Measurements from ENCODE around the gene CD300E.
"Not testable (repeated sequence)": the region's sequence is repeated elsewhere in the genome, so short reads cannot be mapped to it uniquely, and the experiment has no call there.

The CD300E gene

GRCh38 chr17:74635418-74635817, 11.9 kb upstream of the CD300E start:
- TF ChIP-seq CTCF (IDR thresholded peaks at IDR 0.05; ENCODE audit: insufficient read depth, missing control alignments): no peak
- DNase-seq (ENCODE audit: insufficient read length, low spot score) (no peak), FAIRE-seq (no peak)

DNA sequence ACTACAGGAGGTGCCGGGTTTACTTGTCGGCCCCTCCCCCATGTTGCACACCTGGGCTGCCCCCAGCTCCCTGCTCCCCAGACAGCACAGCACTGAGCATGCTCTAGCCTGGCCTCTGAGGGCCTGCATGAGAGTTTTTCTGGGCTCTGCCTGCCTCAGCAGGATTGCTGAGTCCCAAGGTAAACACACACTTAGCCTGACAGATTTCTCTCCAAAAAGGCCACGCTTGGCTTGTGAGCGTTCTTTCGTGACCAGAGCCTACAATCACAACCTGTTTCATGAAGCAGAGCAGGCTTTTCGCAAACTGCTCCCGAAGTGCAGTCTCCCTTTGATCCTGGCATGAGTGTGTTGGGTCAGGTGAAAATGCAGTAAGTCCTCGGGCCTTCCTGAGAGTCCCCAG, 9.8 kb upstream of the CD300E start:
- no peak for TF ChIP-seq CTCF (IDR thresholded peaks at IDR 0.05; ENCODE audit: insufficient read depth, missing control alignments)
- DNase-seq (ENCODE audit: insufficient read length, low spot score) (no peak), FAIRE-seq (no peak)

DNA sequence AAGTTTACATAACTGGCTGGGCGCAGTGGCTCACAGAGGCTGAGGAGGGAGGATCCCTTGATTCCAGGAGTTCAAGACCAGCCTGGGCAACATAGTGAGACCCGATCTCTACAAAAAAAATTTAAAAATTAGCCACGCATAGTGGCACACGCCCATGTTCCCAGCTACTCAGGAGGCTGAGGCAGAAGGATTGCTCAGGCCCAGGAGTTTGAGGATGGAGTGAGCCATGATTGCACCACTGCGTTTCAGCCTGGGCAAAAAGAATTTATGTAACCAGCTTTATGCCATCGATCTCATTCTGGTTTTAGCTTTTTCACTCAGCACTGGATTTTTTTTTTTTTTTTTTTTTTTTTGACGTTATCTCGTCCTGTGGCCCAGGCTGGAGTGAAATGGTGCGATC, 9.1 kb upstream of the CD300E start:
- no peak for TF ChIP-seq CTCF (IDR thresholded peaks at IDR 0.05; ENCODE audit: insufficient read depth, missing control alignments)
- DNase-seq (ENCODE audit: insufficient read length, low spot score) (no peak), FAIRE-seq (no peak)

- FAIRE-seq: no peak
- TF ChIP-seq CTCF (IDR thresholded peaks at IDR 0.05; ENCODE audit: insufficient read depth, missing control alignments): no peak
- DNase-seq (ENCODE audit: insufficient read length, low spot score): no peak
These were observed 8.2 kb upstream of the CD300E start for GRCh38 chr17:74631468-74632450.

DNA sequence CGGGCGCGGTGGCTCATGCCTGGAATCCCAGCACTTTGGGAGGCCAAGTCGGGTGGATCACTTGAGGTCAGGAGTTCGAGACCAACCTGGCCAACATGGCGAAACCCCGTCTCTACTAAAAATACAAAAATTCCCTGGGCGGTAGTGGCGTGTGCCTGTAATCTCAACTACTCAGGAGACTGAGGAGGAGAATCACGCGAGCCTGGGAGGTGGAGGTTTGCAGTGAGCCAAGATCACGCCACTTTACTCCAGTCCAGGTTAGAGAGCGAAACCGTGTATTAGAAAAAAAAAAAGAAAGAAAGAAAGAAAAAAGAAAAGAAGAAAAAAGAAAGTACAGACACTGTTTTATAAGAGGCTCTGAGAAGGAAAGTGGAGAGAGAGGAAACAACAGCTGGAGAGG, 6.7 kb upstream of the CD300E start:
- DNase-seq (ENCODE audit: insufficient read length, low spot score); FAIRE-seq: not testable (repeated sequence)

GRCh38 chr17:74625661-74626060, 2.1 kb upstream of the CD300E start:
- no peak for TF ChIP-seq CTCF (IDR thresholded peaks at IDR 0.05; ENCODE audit: insufficient read depth, missing control alignments)
- FAIRE-seq: no peak
- no peak for DNase-seq (ENCODE audit: insufficient read length, low spot score)

DNA sequence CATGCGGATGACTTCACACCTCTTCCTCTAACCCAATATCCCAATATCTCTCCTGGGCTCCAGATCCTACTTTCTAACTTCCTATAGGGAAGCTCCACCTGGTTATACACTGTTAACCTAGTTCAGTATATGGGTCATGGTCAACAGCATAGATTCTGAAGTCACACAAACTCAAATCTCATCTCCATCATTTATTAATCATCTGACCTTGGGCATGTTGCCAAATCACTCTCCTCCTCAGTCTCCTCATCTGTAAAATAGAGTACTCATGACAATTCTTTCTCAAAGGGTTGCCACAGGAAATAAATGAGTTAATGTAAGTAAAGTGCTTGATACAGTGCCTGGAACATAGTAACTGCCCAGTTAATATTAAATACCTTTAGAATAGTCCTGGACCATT, 593 bp upstream of the CD300E start:
- FAIRE-seq (no peak), DNase-seq (ENCODE audit: insufficient read length, low spot score) (no peak)
- TF ChIP-seq CTCF (IDR thresholded peaks at IDR 0.05; ENCODE audit: insufficient read depth, missing control alignments): no peak
